Astrocyte (in vitro differentiated cells and primary cell): ENCODE data around the gene RDH16.

Experiments
- CTCF ChIP-seq: IDR thresholded peaks from 2 replicates; pipeline ENCODE4 v1.5.1; 2011; ENCODE audit warnings: low read depth, mild to moderate bottlenecking, inconsistent platforms, low read length, moderate library complexity; ENCODE audit not compliant: insufficient read depth
- EZH2 ChIP-seq: IDR thresholded peaks from 2 replicates; pipeline ENCODE4 v1.6.1; 2012; ENCODE audit warnings: mild to moderate bottlenecking, low read length, inconsistent platforms; ENCODE audit not compliant: insufficient read depth

DNA sequence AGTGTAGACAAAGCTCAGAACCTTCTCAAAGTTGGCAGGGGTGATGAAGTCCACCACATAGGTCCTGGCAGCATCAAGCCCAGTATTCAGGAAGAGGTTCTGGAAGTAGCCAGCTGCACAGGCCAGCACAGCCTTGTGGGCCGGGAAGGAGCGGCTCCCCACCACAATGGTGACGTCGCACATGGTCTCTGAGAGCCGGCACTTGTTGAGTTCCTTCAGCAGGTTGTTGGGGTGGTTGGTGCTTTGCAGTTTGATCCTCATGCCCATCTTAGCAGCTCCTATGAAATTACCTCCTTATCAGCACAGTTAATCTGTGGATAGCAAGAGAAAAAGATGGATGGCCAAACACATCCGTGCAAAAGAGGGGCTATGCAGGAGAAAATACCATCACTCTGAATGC is 47.2 kb upstream of the RDH16 start:
- no peak for TF ChIP-seq CTCF
- no peak for TF ChIP-seq EZH2
